ENCODE measurements around the gene SLC6A7. TPM values are rescaled to one million over a fixed set of nuclear protein-coding genes. Genes with fewer than 3 reads are reported as not detected.

Gene SLC6A7
- total RNA-seq, 4 donors from 2014 or later, result 0.07 TPM; not detected in 3

- no peaks in the 10 kb centered on the region for H3K27me3 ChIP-seq
- ATAC-seq, result no peak
- H3K4me3 ChIP-seq, result no peak overlapping the region
- H3K4me1 ChIP-seq, result peaks cover 27 to 34% of the 10 kb centered on the region in 2 donors
- peak overlapping the region in 1 of 4 donors; percentile 34 for H3K27ac ChIP-seq
- intact Hi-C loops (cut with DNase I; ENCODE audit: low total_unique reads), result loop anchor here (1.0 to 10.0 kb wide), 3 partner anchors 20 to 505 kb away; partner anchors contain the start of genes PPARGC1B and TCOF1
- in situ Hi-C loops (cut with MboI; ENCODE audit: low sequenced_read_pairs in 4 of 4), result no loop called here
- H3K9me3 ChIP-seq, result no peaks in the 10 kb centered on the region
- TF ChIP-seq POLR2A (IDR thresholded peaks at IDR 0.05) (no peak), CTCF (IDR thresholded peaks at IDR 0.05 in 4 of 5, conservative IDR thresholded peaks at IDR 0.05 in 1 of 5) (no peak)
- DNase-seq, result no peak
- peaks cover 0 to 17% of the 10 kb centered on the region in 2 donors for H3K36me3 ChIP-seq
Observed at GRCh38 chr5:150239794-150240122, 49.9 kb downstream of the SLC6A7 start.

GRCh38 chr5:150241298-150242160 is 51.7 kb downstream of the SLC6A7 start:
- no peaks in the 10 kb centered on the region for H3K9me3 ChIP-seq
- H3K4me1 ChIP-seq, result peaks cover 40 to 49% of the 10 kb centered on the region in 2 donors
- ATAC-seq, result no peak
- in situ Hi-C loops (cut with MboI; ENCODE audit: low sequenced_read_pairs in 4 of 4), result no loop called here
- no peak for DNase-seq
- peak overlapping the region in 3 of 4 donors; percentile 50 to 91 (median 50) for H3K27ac ChIP-seq
- no peak for TF ChIP-seq POLR2A (IDR thresholded peaks at IDR 0.05)
- no peak for TF ChIP-seq CTCF (IDR thresholded peaks at IDR 0.05 in 4 of 5, conservative IDR thresholded peaks at IDR 0.05 in 1 of 5)
- intact Hi-C loops (cut with DNase I; ENCODE audit: low total_unique reads), result loop anchor here (5.0 to 10.0 kb wide), 2 partner anchors 116 to 507 kb away; partner anchors contain the start of genes PPARGC1B and TCOF1
- no peak overlapping the region for H3K4me3 ChIP-seq
- peaks cover 0 to 17% of the 10 kb centered on the region in 2 donors for H3K36me3 ChIP-seq
- no peaks in the 10 kb centered on the region for H3K27me3 ChIP-seq

- TF ChIP-seq POLR2A (IDR thresholded peaks at IDR 0.05) (no peak), CTCF (IDR thresholded peaks at IDR 0.05 in 4 of 5, conservative IDR thresholded peaks at IDR 0.05 in 1 of 5) (no peak)
- Histone ChIP-seq H3K9me3 (no peaks in the 10 kb centered on the region), H3K36me3 (peaks cover 0 to 16% of the 10 kb centered on the region in 2 donors), H3K27ac (peak overlapping the region in 3 of 4 donors; percentile 50 to 100 (median 91)), H3K27me3 (no peaks in the 10 kb centered on the region), H3K4me1 (peaks cover 46 to 55% of the 10 kb centered on the region in 2 donors), H3K4me3 (no peak overlapping the region)
- intact Hi-C loops (cut with DNase I; ENCODE audit: low total_unique reads), result loop anchor here (5.0 to 10.0 kb wide), 2 partner anchors 115 to 508 kb away; partner anchors contain the start of genes PPARGC1B and TCOF1
- ATAC-seq, result no peak
- in situ Hi-C loops (cut with MboI; ENCODE audit: low sequenced_read_pairs in 4 of 4), result no loop called here
- no peak for DNase-seq
Observed at GRCh38 chr5:150242251-150242894, 52.5 kb downstream of the SLC6A7 start.

GRCh38 chr5:150243590-150243989 is 53.7 kb downstream of the SLC6A7 start:
- H3K4me1 ChIP-seq, result peaks cover 51 to 62% of the 10 kb centered on the region in 2 donors
- H3K27ac ChIP-seq, result peak overlapping the region in 3 of 4 donors; percentile 91 to 100 (median 100)
- H3K9me3 ChIP-seq, result no peaks in the 10 kb centered on the region
- H3K36me3 ChIP-seq, result peaks cover 0 to 3% of the 10 kb centered on the region in 2 donors
- no peak for ATAC-seq
- no peak for TF ChIP-seq CTCF (IDR thresholded peaks at IDR 0.05 in 4 of 5, conservative IDR thresholded peaks at IDR 0.05 in 1 of 5)
- TF ChIP-seq POLR2A (IDR thresholded peaks at IDR 0.05), result no peak
- intact Hi-C loops (cut with DNase I; ENCODE audit: low total_unique reads) (loop anchor here (5.0 to 10.0 kb wide), 2 partner anchors 114 to 509 kb away; partner anchors contain the start of genes PPARGC1B and TCOF1), in situ Hi-C loops (cut with MboI; ENCODE audit: low sequenced_read_pairs in 4 of 4) (no loop called here)
- H3K27me3 ChIP-seq, result no peaks in the 10 kb centered on the region
- no peak for DNase-seq
- H3K4me3 ChIP-seq, result peak overlapping the region in 1 of 4 donors; percentile 66

Data from gastrocnemius medialis (tissue), 4 donors.